SJCRH30 (cell line): Measurements from ENCODE around the gene NET1. TPM values are rescaled to one million over a fixed set of nuclear protein-coding genes. Genes with fewer than 3 reads are reported as not detected.
"Not testable (repeated sequence)": the region's sequence is repeated elsewhere in the genome, so short reads cannot be mapped to it uniquely, and the experiment has no call there.

Source experiments
- DNase-seq, 2 experiments: peaks; one replicate each; pipeline ENCODE4 v3.0.0-alpha.2; 2015 to 2020
- H3K27ac ChIP-seq: fragments of 250-450 bp; sonication (Bioruptor Pico); 2 replicates; pipeline ENCODE4 v1.5.1; 2020; ENCODE audit warnings: mild to moderate bottlenecking, moderate library complexity
- H3K27me3 ChIP-seq: fragments of 250-450 bp; sonication (Bioruptor Pico); 2 replicates; pipeline ENCODE4 v1.5.1; 2020; ENCODE audit warnings: mild to moderate bottlenecking, moderate library complexity
- H3K36me3 ChIP-seq: fragments of 250-450 bp; sonication (Bioruptor Pico); 2 replicates; pipeline ENCODE4 v1.5.1; 2020; ENCODE audit warnings: mild to moderate bottlenecking, moderate library complexity
- H3K4me1 ChIP-seq: fragments of 250-450 bp; sonication (Bioruptor Pico); 2 replicates; pipeline ENCODE4 v1.5.1; 2020; ENCODE audit warnings: mild to moderate bottlenecking, moderate library complexity
- H3K4me3 ChIP-seq: fragments of 250-450 bp; sonication (Bioruptor Pico); 2 replicates; pipeline ENCODE4 v1.5.1; 2020; ENCODE audit warnings: mild to moderate bottlenecking, moderate library complexity
- H3K9me3 ChIP-seq: fragments of 250-450 bp; sonication (Bioruptor Pico); replicated peaks from 2 replicates; pipeline ENCODE4 v1.5.1; 2020; ENCODE audit warnings: mild to moderate bottlenecking, moderate library complexity
- total RNA-seq: library from RNA; depleted of rRNA; stranded (reverse); fragments of >200 nt; shearing (Covaris generic); gene quantifications from 2 replicates; pipeline ENCODE4 v1.2.3, GENCODE V29; 2014

The NET1 gene
- total RNA-seq, 1 experiment from 2014 or later: 154 TPM

DNA sequence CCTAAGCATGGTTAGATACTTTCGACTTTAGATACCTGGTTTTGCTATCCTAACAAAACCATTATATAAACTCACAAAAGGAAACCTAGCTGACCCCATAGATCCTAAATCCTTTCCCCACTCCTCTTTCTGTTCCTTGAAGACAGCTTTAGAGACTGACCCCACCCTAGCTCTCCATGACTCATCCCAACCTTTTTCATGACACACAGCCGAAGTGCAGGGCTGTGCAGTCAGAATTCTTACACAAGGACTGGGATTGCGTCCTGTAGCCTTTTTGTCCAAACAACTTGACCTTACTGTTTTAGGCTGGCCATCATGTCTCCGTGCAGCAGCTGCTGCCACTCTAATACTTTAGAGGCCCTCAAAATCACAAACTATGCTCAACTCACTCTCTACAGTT, 62.3 kb downstream of the NET1 start:
- H3K9me3 ChIP-seq, DNase-seq, H3K4me3 ChIP-seq, H3K27ac ChIP-seq, H3K27me3 ChIP-seq, H3K36me3 ChIP-seq: not testable (repeated sequence)
- peaks cover 16% of the 10 kb centered on the region for H3K4me1 ChIP-seq

DNA sequence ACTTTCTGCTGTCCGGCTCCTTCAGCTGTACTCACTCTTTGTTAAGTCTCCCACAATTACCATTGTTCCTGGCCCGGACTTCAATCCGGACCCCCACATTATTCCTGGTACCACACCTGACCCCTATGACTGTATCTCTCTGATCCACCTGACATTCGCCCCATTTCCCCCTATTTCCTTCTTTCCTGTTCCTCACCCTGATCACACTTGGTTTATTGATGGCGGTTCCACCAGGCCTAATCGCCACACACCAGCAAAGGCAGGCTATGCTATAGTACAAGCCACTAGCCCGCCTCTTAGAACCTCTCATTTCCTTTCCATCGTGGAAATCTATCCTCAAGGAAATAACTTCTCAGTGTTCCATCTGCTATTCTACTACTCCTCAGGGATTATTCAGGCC, 62.7 kb downstream of the NET1 start:
- not testable (repeated sequence) for H3K36me3 ChIP-seq, DNase-seq, H3K27me3 ChIP-seq, H3K4me3 ChIP-seq, H3K9me3 ChIP-seq, H3K27ac ChIP-seq
- peaks cover 16% of the 10 kb centered on the region for H3K4me1 ChIP-seq

DNA sequence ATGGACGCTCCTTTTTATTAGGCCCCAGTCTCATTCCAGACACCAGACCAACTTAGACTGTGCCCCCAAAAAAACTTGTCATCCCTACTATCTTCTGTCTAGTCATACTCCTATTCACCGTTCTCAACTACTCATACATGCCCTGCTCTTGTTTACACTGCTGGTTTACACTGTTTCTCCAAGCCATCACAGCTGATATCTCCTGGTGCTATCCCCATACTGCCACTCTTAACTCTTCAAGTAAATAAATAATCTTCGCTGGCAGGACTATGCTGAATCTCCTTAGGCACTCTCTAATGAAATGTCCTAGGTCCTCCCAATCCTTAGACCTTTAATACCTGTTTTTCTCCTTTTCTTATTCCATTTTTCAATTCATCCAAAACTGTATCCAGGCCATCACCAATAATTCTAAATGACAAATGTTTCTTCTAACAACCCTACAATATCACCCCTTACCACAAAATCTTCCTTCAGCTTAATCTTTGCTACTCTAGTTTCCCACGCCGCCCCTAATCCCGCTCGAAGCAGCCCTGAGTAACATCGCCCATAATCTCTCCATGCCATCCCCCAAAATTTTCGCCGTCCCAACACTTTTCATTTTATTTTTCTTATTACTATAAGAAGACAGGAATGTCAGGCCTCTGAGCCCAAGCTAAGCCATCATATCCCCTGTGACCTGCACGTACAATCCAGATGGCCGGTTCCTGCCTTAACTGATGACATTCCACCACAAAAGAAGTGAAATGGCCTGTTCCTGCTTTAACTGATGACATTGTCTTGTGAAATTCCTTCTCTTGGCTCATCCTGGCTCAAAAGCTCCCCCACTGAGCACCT, 63.8 kb downstream of the NET1 start:
- H3K9me3 ChIP-seq, DNase-seq, H3K36me3 ChIP-seq, H3K4me3 ChIP-seq, H3K27me3 ChIP-seq, H3K27ac ChIP-seq: not testable (repeated sequence)
- peaks cover 16% of the 10 kb centered on the region for H3K4me1 ChIP-seq

DNA sequence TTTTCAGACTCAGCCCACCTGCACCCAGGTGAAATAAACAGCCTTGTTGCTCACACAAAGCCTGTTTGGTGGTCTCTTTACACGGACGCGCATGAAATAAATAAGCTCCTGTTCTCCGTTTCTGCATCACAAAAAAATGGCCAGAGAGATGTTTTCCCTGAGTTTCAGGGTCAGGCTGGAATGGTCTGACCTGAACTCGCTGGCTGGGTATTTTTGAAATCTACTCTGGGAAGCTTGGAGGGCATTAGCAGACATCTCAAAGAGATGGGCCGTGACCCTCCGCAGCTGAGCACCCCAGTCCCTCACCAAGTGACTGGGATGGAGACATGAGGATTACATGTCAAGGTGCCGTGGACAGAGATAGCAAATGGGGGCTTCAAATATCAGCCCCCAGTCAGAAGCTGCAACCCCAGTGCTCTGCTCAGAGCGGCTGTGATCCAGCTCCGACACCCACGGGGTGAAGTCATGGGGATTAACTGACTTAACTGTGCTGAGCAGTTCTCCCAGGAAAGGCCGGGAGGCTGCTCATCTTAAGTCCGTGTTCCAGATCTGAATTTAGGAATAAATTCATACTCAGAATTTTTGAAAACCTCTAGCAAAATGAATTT, 64.7 kb downstream of the NET1 start:
- H3K4me3 ChIP-seq: peak overlapping the region; percentile 35
- no peaks in the 10 kb centered on the region for H3K36me3 ChIP-seq
- peak; percentile 66 to 74 for DNase-seq
- peaks cover 16% of the 10 kb centered on the region for H3K4me1 ChIP-seq
- no peaks in the 10 kb centered on the region for H3K27me3 ChIP-seq
- peak overlapping the region; percentile 81 for H3K27ac ChIP-seq
- H3K9me3 ChIP-seq: no peaks in the 10 kb centered on the region

DNA sequence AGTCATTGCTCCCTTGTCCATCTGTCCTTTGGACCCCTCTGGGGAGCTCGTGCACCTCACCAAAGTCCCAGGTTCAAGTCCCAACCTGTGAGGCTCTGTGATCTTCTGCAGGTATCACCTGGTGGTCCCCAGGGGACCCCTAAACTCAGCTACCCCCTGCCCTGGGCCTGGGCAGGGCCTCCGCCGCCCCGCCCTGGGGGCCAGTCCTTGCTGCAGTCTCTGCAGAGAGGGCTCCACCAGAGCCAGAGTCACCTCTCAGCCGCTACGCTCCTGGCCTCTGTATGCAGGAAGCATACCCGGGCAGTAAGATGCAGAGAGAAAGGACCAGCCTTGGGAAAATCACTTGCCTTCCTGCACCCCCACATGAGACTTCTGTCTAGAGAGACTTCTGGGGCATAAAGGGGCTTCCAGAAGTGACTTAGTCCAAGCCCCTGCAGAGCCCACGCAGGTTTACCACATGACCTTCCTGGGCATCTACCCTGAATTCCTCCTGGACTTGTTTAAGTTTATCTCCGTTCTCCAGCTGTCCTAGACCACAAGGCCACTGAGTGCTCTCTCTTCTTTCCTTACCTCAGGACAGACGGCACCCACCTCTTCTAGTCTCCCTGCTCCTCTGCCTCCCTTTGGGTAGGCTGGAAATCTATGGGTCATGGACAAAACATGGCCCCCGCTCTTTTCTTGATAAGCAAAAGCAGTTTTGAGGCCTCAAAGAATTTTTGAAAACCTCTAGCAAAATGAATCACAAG, 65.8 kb downstream of the NET1 start:
- Histone ChIP-seq H3K27ac (peak overlapping the region; percentile 81), H3K4me1 (peaks cover 16% of the 10 kb centered on the region), H3K27me3 (no peaks in the 10 kb centered on the region), H3K9me3 (no peaks in the 10 kb centered on the region), H3K36me3 (no peaks in the 10 kb centered on the region), H3K4me3 (peak overlapping the region; percentile 35)
- DNase-seq: peak in 1 of 2 experiments; percentile 20

DNA sequence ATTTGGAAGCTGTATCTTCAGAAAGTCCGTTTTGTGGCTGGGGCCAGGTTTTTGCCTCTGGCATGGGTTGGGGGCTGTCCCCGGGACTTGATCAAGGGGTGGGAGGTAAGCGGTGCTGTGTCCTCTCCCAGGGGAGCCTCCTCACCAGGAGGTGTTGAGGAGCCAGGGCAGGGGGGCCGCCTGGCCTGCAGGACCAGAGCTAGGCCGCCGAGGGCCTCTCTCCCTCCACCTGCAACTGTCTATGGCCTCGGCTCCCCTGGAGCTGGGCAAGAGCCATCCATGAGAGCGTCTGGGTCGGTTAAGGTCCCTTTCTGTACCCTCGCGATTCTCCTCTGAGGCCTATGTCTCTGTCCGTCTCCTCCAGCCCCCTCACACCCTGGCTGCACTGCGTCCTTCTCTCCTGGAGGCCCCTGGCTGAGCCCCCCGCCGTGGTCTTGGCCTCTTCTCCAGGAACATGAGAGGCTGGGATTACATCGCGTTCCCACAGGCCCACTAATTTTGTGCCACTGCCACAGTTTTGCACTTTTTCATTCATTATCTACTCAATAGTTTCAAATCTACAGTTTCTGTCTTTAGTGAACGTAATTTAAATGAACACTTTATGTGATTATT, 66.4 kb downstream of the NET1 start:
- DNase-seq: no peak
- Histone ChIP-seq H3K27me3 (no peaks in the 10 kb centered on the region), H3K9me3 (no peaks in the 10 kb centered on the region), H3K4me3 (no peak overlapping the region), H3K27ac (peak overlapping the region; percentile 81; the same call in 1 of the 2 replicates), H3K4me1 (peaks cover 16% of the 10 kb centered on the region), H3K36me3 (no peaks in the 10 kb centered on the region)

DNA sequence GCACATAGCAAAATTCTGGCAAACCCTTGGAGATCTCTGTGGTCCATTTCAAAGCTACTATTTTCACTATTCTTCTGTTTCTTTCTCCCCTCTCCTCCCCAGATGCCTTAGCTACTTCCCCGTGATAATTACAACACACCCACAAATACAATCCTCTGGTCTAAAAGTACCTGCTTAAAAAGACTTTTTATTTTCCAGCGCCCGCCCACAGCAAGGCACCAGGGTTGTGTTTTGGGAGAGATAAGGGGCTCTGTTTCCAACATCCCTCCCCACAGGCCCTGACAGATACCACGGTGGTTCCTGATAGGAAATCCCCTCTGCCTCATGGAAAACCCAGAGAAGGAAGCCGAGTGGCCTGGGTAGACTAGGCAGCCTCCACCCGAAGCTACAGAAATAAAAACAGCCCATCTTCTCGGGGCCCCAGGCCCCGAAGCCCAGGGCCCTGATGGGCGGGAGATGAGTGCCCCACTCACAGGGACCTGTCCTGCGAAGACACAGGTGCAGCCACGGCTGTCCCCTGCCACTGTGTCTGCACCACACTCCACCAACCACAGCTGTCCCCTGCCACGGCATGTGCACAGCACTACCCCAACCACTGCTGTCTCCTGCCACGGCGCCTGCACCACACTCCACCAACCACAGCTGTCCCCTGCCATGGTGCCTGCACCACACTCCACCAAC, 67.3 kb downstream of the NET1 start:
- no peak for DNase-seq
- H3K4me3 ChIP-seq: no peak overlapping the region
- no peak overlapping the region for H3K27ac ChIP-seq
- H3K36me3 ChIP-seq: no peaks in the 10 kb centered on the region
- H3K27me3 ChIP-seq: no peaks in the 10 kb centered on the region
- no peaks in the 10 kb centered on the region for H3K9me3 ChIP-seq
- H3K4me1 ChIP-seq: peaks cover 16% of the 10 kb centered on the region

DNA sequence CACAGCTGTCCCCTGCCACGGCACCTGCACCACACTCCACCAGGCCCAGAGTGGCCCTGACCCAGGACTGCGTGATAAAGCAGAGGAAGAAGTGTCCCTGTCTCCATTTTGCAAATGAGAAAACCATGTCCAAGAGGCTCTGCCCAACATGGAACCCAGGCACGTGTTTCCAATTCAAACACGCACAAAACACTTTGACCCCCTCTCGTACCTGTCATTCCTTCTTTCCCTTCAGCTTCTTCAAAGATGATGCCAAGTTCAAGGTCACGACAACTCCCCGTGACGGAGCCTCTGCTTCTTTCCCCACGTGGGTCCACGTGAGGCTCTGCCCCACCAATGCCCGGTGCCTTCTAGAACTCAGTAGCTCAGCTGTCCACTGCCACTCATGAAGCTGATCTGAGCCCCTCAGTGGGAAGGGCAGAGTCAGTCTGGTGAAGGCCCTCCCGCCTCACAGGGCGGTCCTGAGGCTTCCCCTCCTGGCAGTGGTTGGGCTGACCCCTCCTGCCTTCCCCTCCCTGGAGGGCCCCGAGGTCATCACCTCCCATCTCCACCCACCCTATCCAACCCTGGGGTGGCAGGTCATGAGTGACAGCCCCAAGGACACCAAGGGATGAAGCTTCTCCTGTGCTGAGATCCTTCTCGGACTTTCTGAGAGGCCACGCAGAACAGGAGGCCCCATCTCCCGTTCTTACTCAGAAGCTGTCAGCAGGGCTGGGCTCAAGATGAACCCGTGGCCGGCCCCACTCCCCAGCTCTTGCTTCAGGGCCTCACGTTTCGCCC, 68.0 kb downstream of the NET1 start:
- Histone ChIP-seq H3K4me1 (peaks cover 17% of the 10 kb centered on the region), H3K9me3 (no peaks in the 10 kb centered on the region), H3K27ac (no peak overlapping the region), H3K27me3 (no peaks in the 10 kb centered on the region), H3K4me3 (no peak overlapping the region), H3K36me3 (no peaks in the 10 kb centered on the region)
- no peak for DNase-seq

DNA sequence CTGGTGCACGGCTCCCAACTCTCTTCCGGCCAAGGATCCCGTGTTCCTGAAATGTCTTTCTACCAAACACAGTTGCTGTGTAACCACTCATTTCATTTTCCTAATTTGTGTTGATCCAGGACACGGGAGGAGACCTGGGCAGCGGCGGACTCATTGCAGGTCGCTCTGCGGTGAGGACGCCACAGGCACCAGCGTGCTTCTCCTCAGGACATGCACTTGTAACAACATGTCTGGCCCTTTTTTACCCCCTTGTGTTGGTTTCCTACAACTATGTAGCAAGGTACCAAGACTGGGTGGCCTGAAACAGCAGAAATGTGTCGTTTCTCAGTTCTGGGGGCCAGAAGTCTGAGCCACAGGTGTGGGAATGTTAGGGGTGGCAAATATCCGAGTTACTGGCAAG, 68.8 kb downstream of the NET1 start:
- Histone ChIP-seq H3K4me3 (no peak overlapping the region), H3K27ac (no peak overlapping the region), H3K27me3 (no peaks in the 10 kb centered on the region), H3K4me1 (peaks cover 23% of the 10 kb centered on the region), H3K36me3 (no peaks in the 10 kb centered on the region), H3K9me3 (no peaks in the 10 kb centered on the region)
- DNase-seq: no peak

DNA sequence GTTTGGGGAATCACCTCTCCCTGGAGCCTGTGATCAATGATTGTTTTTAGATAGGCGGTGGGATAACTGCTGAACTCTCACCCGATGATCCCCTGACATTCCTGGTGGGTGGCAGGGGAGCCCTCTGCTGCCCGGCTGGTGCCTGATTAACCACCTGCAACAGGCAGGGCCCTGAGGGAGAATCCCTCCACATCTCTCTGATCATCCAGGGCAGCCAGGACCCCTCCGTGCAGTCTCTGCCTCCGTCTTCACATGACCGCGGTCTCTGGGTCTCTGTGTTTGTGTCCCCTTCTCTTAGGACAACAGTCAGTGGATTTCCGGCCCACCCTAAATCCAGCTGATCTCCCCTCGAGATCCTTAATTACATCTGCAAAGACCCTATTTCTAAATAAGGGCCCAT, 69.7 kb downstream of the NET1 start:
- H3K4me1 ChIP-seq: peaks cover 25% of the 10 kb centered on the region
- DNase-seq: no peak
- H3K9me3 ChIP-seq: no peaks in the 10 kb centered on the region

DNA sequence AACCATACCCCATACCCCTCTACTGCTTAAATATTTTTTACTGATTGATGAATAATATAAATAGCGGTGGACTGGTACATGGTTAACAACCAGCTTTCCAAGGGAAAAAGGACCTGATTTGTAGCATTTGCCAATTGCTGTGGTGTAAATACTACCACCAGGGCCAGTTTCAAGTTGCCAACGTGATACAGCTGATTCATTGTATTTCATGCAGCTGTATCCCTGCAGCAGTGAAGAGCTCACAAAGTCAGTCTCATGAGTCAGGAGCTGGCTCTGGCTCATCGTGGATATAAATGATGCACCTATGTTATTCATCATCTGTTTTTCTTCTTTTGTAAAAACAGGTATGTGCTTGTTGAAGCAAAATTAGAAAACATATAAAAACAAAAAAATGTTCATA, 71.8 kb downstream of the NET1 start:
- no peak overlapping the region for H3K27ac ChIP-seq
- no peaks in the 10 kb centered on the region for H3K36me3 ChIP-seq
- H3K4me3 ChIP-seq: no peak overlapping the region
- DNase-seq: no peak
- H3K27me3 ChIP-seq: no peaks in the 10 kb centered on the region
- H3K4me1 ChIP-seq: peaks cover 12% of the 10 kb centered on the region
- no peaks in the 10 kb centered on the region for H3K9me3 ChIP-seq

More for the DNA sequence above, 69.7 kb downstream of the NET1 start:
- H3K27ac ChIP-seq: no peak overlapping the region
- no peaks in the 10 kb centered on the region for H3K27me3 ChIP-seq
- no peak overlapping the region for H3K4me3 ChIP-seq
- H3K36me3 ChIP-seq: no peaks in the 10 kb centered on the region

DNA sequence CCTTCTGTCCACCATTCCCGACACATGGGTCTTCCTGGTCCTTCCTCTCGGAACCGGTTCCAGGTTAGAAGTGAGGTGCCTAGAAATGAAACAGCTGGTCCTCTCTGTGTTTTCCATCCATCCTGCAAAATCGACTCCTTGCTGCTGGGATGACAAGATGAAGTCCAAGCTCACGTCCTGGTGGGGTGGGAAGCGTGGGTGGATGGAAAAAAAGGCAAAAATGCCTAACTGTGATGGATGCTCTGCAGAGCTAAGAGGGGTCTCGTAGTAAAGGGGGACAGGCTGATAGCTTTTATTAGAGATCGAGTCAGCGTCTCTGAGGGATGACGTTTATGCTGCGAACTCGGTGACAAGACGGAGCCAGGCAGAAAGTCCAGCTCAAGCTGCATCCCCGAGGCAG, 72.9 kb downstream of the NET1 start:
- Histone ChIP-seq H3K4me1 (peaks cover 12% of the 10 kb centered on the region), H3K36me3 (no peaks in the 10 kb centered on the region), H3K27me3 (no peaks in the 10 kb centered on the region)

DNA sequence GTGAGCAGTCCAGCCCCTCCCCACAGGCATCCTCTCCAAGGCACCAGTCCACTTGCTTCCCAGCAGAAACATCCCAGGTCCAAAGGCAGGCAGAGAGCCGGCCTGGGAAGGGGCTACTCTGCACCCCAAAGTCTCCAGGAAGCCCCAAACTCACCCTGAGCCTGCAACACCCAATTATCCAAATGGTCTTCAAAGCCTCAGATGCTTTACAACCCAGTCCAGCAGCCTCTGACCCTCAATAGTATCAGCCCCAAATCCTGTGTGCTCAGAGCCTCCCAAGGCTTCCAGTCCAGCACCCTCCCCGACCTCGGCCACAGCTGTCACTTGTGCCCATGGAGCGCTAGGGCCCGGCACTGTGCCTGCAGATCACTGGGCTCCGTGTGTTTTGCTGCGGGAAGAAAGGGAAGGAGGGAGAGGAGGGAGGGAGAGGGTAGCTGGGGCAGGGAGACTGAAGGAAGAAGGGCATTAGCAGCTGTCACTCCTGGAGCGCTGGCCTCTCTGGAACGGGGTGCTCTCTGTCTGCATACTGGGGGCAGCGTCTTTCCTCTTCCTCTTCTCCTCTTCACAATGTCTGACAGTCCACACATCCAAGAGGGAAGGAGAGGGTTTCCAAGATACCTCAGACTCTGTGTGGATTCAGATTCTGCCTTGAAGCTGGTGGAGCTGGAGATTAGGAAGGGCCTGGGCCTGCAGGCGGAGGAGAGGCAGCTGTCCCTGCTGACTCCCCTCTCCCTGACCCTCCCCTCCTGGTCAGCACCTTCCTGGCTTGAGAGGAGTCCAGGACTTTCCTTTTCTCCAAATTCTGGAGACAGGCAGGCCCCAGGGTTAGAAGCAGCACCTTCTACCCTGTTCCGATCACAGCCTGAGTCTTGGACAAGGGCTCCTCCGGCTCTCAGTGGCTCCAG, 73.8 kb downstream of the NET1 start:
- Histone ChIP-seq H3K27ac (peak overlapping the region; percentile 43; the same call in 1 of the 2 replicates), H3K36me3 (no peaks in the 10 kb centered on the region), H3K4me3 (peak overlapping the region; percentile 22), H3K4me1 (peaks cover 12% of the 10 kb centered on the region), H3K27me3 (no peaks in the 10 kb centered on the region), H3K9me3 (no peaks in the 10 kb centered on the region)
- DNase-seq: peak; percentile 52 to 70

More for the DNA sequence above, 72.9 kb downstream of the NET1 start:
- Histone ChIP-seq H3K9me3 (no peaks in the 10 kb centered on the region), H3K27ac (no peak overlapping the region), H3K4me3 (no peak overlapping the region)
- no peak for DNase-seq
